Transverse colon (tissue), 4 donors: ENCODE results near the gene VPS52.

ENCODE experiments used
- CTCF ChIP-seq, 5 experiments: fragments of 200-600 bp in 3 of 5; fragments of 450-650 bp in 2 of 5; sonication (generic) in 3 of 5; IDR thresholded peaks; 1 replicate in 2 of 5; 2 replicates in 3 of 5; pipeline ENCODE4 v1.5.1; 2016 to 2017; ENCODE audit warnings: antibody characterized with exemption in 5 of 5, inconsistent platforms in 3 of 5, mild to moderate bottlenecking in 2 of 5, moderate library complexity in 1 of 5
- EP300 ChIP-seq: sonication (generic); formaldehyde crosslinking; IDR thresholded peaks from one replicate; pipeline ENCODE4 v1.6.1; 2017; ENCODE audit warnings: antibody characterized with exemption, low read depth
- POLR2A ChIP-seq: fragments of 450-650 bp; IDR thresholded peaks from one replicate; pipeline ENCODE4 v1.6.1; 2016; ENCODE audit warnings: antibody characterized with exemption, mild to moderate bottlenecking, moderate library complexity
- POLR2AphosphoS5 ChIP-seq, 3 donors: sonication (generic); formaldehyde crosslinking; IDR thresholded peaks; one replicate each; pipeline ENCODE4 v1.6.1; 2016; ENCODE audit warnings: antibody characterized with exemption in 3 of 3

GRCh38 chr6:33317669-33318425, 46.2 kb upstream of the VPS52 start, which contains the start of gene ZBTB22:
- no peak for TF ChIP-seq CTCF (IDR thresholded peaks at IDR 0.05)
- peak; percentile 38 for TF ChIP-seq POLR2A
- TF ChIP-seq EP300 = peak; percentile 26
- peak; percentile 15 to 78 (median 74) for TF ChIP-seq POLR2AphosphoS5 (IDR thresholded peaks at IDR 0.05)
